ENCODE results near the gene CRELD2. TPM values are rescaled to one million over a fixed set of nuclear protein-coding genes. Genes with fewer than 3 reads are reported as not detected.

Gene CRELD2
- total RNA-seq, 3 donors from 2014 or later: 62.8 to 71.2 (median 64.2) TPM

- ATAC-seq (no peak), DNase-seq (peak; percentile 31)
- Mint-ChIP-seq H3K4me3 (no peak overlapping the region), H3K4me1 (ENCODE audit: low read depth) (peaks cover 38% of the 10 kb centered on the region), H3K36me3 (ENCODE audit: insufficient read depth) (peaks cover 5% of the 10 kb centered on the region), H3K27me3 (ENCODE audit: low read depth) (no peaks in the 10 kb centered on the region), H3K9me3 (peaks cover 3% of the 10 kb centered on the region)
Observed at GRCh38 chr22:49972163-49973017, 54.0 kb downstream of the CRELD2 start.

- H3K4me1 Mint-ChIP-seq (ENCODE audit: low read depth): peaks cover 39% of the 10 kb centered on the region
- no peaks in the 10 kb centered on the region for H3K27me3 Mint-ChIP-seq (ENCODE audit: low read depth)
- peaks cover 3% of the 10 kb centered on the region for H3K9me3 Mint-ChIP-seq
- H3K4me3 Mint-ChIP-seq: no peak overlapping the region
- no peak for DNase-seq
- ATAC-seq: no peak
- H3K36me3 Mint-ChIP-seq (ENCODE audit: insufficient read depth): peaks cover 5% of the 10 kb centered on the region
Observed at GRCh38 chr22:49973018-49973961, 54.9 kb downstream of the CRELD2 start.

DNA sequence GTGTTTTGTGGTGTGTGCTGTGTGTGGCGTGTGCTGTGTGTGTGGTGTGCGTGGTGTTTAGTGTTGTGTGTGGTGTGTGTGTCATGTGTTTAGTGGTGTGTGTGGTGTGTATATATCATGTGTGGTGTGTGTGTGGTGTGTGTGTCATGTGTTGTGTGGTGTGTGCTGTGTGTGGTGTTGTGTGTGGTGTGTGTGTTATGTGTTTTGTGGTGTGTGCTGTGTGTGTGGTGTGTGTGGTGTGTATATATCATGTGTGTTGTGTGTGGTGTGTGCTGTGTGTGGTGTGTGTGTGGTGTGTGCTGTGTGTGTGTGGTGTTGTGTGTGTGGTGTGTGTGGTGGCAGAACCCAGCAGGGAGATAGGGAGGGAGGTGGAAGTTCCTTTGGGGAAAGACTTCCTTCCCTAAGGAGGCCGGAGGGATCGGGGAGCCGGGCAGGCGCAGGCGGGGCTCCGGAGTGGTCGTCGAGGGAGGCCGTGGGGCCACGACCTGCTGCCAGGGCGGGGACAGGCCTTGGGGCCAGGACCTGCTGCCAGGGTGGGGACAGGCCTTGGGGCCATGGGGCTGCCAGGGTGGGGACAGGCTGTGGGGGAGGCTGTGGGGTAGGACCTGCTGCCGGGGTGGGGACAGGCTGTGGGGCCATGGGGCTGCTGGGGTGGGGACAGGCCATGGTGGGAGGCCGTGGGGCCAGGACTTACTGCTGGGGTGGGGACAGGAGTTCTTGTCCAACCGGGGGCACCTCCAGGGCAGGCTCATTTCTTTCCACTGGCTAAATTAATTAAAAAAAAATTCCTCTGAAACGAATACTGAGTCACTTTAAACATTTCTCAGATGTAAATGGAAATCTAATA lies 57.3 kb downstream of the CRELD2 start:
- Mint-ChIP-seq H3K9me3 (peaks cover 12% of the 10 kb centered on the region), H3K27me3 (ENCODE audit: low read depth) (no peaks in the 10 kb centered on the region), H3K4me1 (ENCODE audit: low read depth) (peaks cover 40% of the 10 kb centered on the region), H3K4me3 (peak overlapping the region; percentile 43), H3K36me3 (ENCODE audit: insufficient read depth) (peaks cover 11% of the 10 kb centered on the region)
- DNase-seq (peak; percentile 43), ATAC-seq (peak; percentile 28 to 45)

- peaks cover 36% of the 10 kb centered on the region for H3K4me1 Mint-ChIP-seq (ENCODE audit: low read depth)
- H3K9me3 Mint-ChIP-seq: peaks cover 12% of the 10 kb centered on the region
- peak; percentile 65 for DNase-seq
- peak overlapping the region; percentile 43 for H3K4me3 Mint-ChIP-seq
- H3K27me3 Mint-ChIP-seq (ENCODE audit: low read depth): no peaks in the 10 kb centered on the region
- ATAC-seq: peak; percentile 74 to 75
- peaks cover 11% of the 10 kb centered on the region for H3K36me3 Mint-ChIP-seq (ENCODE audit: insufficient read depth)
Observed at GRCh38 chr22:49976439-49977175, 58.2 kb downstream of the CRELD2 start.

Other genes starting within 250 kb of the CRELD2 start
- 10 to 100 TPM; 26.8 to 34.9 (median 32.3) TPM for gene BRD1, start 90.8 kb upstream of the CRELD2 start, total RNA-seq
- 10 to 100 TPM; 16.5 to 17.7 (median 16.8) TPM for gene ZBED4, start 64.8 kb upstream of the CRELD2 start, total RNA-seq
- 10 to 100 TPM; 13.5 to 18.6 (median 14.6) TPM for gene ALG12, start 196 bp upstream of the CRELD2 start, total RNA-seq
- 100 to 1,000 TPM; 426 to 498 (median 461) TPM for gene PIM3, start 42.1 kb downstream of the CRELD2 start, total RNA-seq
- gene IL17REL, start 94.1 kb downstream of the CRELD2 start, total RNA-seq: under 1 TPM; 0.08 to 0.24 (median 0.13) TPM
- not detected for gene TTLL8, start 139.7 kb downstream of the CRELD2 start, total RNA-seq
- under 1 TPM; 0.13 to 0.87 (median 0.38) TPM for gene MLC1, start 166.8 kb downstream of the CRELD2 start, total RNA-seq
- not detected for gene MOV10L1, start 171.4 kb downstream of the CRELD2 start, total RNA-seq

Data from activated T-cell treated with anti-CD3 and anti-CD28 coated beads, Interleukin-2, amount 50 U/mL, for 4 hours (primary cell).